Breast epithelium (tissue), 4 donors: ENCODE results near the gene IGSF21. TPM values are rescaled to one million over a fixed set of nuclear protein-coding genes. Genes with fewer than 3 reads are reported as not detected.

Source experiments
- DNase-seq, 2 donors: peaks; one replicate each; pipeline ENCODE4 v3.0.0-alpha.2; 2019; ENCODE audit warnings: low spot score in 2 of 2
- H3K27ac ChIP-seq, 2 donors: fragments of 200-600 bp; sonication (generic) in 1 of 2; one replicate each; pipeline ENCODE4 v1.5.1; 2016 to 2019; ENCODE audit warnings: mild to moderate bottlenecking in 1 of 2
- H3K27me3 ChIP-seq, 2 donors: fragments of 200-600 bp; sonication (generic) in 1 of 2; one replicate each; pipeline versions ENCODE4 v1.5.1 to v1.6.0; 2017 to 2019; ENCODE audit warnings: control low read depth in 1 of 2, mild to moderate bottlenecking in 1 of 2
- H3K36me3 ChIP-seq: fragments of 200-600 bp; one replicate; pipeline ENCODE4 v1.5.1; 2019
- H3K4me1 ChIP-seq, 2 donors: fragments of 200-600 bp; sonication (generic); one replicate each; pipeline ENCODE4 v1.5.1; 2016 to 2019; ENCODE audit warnings: control low read depth in 1 of 2
- H3K4me3 ChIP-seq, 3 donors: fragments of 200-600 bp; sonication (generic); 1 replicate in 2 of 3; 2 replicates in 1 of 3; pipeline ENCODE4 v1.5.1; 2016 to 2019; ENCODE audit warnings: mild to moderate bottlenecking in 3 of 3, moderate library complexity in 2 of 3
- H3K9me3 ChIP-seq, 2 donors: fragments of 200-600 bp; sonication (generic) in 1 of 2; one replicate each; pipeline ENCODE4 v1.5.1; 2016 to 2019; ENCODE audit warnings: control low read depth in 1 of 2
- POLR2A ChIP-seq: fragments of 450-650 bp; IDR thresholded peaks from one replicate; pipeline ENCODE4 v1.6.1; 2016; ENCODE audit warnings: antibody characterized with exemption, mild to moderate bottlenecking, moderate library complexity
- POLR2AphosphoS5 ChIP-seq, 3 donors: sonication (generic); formaldehyde crosslinking; IDR thresholded peaks; one replicate each; pipeline ENCODE4 v1.6.1; 2017; ENCODE audit warnings: antibody characterized with exemption in 3 of 3
- intact Hi-C: fragments of 100-400 bp; cut with DNase I; formaldehyde crosslinking; loops from one replicate; pipeline ENCODE4 v1.15.1; 2023; ENCODE audit warnings: low total_unique reads
- total RNA-seq, 3 donors: library from RNA; depleted of rRNA; stranded (reverse); fragments of >200 nt; gene quantifications; one replicate each; pipeline ENCODE4 v1.1.0, GENCODE V29; 2016
- TF ChIP-seq, protein P1 (sequence below), 3 donors: fragments of 450-650 bp; IDR thresholded peaks; one replicate each; pipeline ENCODE4 v1.5.1; 2016 to 2017; ENCODE audit warnings: antibody characterized with exemption in 3 of 3, mild to moderate bottlenecking in 3 of 3, moderate library complexity in 3 of 3

Gene IGSF21
- total RNA-seq, 3 donors from 2014 or later = 4.8 to 9.5 (median 4.8) TPM

DNA sequence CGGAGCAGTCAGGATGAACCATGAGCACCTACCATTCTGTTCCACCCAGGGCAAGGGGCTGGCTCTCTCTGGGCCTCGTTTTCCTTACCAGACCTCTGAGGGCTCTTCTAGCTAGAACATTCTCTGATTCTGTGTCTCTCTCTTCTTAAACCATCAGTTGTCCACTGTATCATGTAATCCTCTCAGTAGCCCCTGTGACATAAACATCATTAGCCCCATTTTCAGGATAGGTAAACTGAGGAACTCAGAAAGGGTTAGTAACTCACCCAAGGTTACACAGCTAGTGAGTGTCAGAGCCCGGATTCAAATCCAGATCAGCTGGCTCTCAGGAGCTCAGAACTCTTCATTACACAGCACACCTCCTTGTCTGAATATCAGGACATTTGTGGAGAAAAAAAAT lies 22.8 kb downstream of the IGSF21 start:
- no peak overlapping the region for H3K27ac ChIP-seq
- no peak for DNase-seq
- H3K4me3 ChIP-seq = no peak overlapping the region
- no peaks in the 10 kb centered on the region for H3K4me1 ChIP-seq
- H3K9me3 ChIP-seq = no peaks in the 10 kb centered on the region
- TF ChIP-seq, protein P1, sequence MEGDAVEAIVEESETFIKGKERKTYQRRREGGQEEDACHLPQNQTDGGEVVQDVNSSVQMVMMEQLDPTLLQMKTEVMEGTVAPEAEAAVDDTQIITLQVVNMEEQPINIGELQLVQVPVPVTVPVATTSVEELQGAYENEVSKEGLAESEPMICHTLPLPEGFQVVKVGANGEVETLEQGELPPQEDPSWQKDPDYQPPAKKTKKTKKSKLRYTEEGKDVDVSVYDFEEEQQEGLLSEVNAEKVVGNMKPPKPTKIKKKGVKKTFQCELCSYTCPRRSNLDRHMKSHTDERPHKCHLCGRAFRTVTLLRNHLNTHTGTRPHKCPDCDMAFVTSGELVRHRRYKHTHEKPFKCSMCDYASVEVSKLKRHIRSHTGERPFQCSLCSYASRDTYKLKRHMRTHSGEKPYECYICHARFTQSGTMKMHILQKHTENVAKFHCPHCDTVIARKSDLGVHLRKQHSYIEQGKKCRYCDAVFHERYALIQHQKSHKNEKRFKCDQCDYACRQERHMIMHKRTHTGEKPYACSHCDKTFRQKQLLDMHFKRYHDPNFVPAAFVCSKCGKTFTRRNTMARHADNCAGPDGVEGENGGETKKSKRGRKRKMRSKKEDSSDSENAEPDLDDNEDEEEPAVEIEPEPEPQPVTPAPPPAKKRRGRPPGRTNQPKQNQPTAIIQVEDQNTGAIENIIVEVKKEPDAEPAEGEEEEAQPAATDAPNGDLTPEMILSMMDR (IDR thresholded peaks at IDR 0.05) = no peak
- TF ChIP-seq POLR2A = no peak
- no peak for TF ChIP-seq POLR2AphosphoS5 (IDR thresholded peaks at IDR 0.05)
- intact Hi-C loops = no loop called here
- H3K36me3 ChIP-seq = no peaks in the 10 kb centered on the region
- peaks cover 0 to 9% of the 10 kb centered on the region in 2 donors for H3K27me3 ChIP-seq

GRCh38 chr1:18132022-18132710 lies 24.6 kb downstream of the IGSF21 start:
- Histone ChIP-seq H3K27ac (no peak overlapping the region), H3K9me3 (no peaks in the 10 kb centered on the region), H3K36me3 (no peaks in the 10 kb centered on the region), H3K27me3 (peaks cover 0 to 4% of the 10 kb centered on the region in 2 donors), H3K4me3 (no peak overlapping the region), H3K4me1 (no peaks in the 10 kb centered on the region)
- no peak for DNase-seq
- TF ChIP-seq, protein P1 (IDR thresholded peaks at IDR 0.05) = no peak
- TF ChIP-seq POLR2AphosphoS5 (IDR thresholded peaks at IDR 0.05) (no peak), POLR2A (no peak)
- intact Hi-C loops = no loop called here

- no peak for TF ChIP-seq POLR2A
- no peak overlapping the region for H3K4me3 ChIP-seq
- H3K27ac ChIP-seq = no peak overlapping the region
- H3K27me3 ChIP-seq = peaks cover 0 to 8% of the 10 kb centered on the region in 2 donors
- H3K36me3 ChIP-seq = no peaks in the 10 kb centered on the region
- H3K9me3 ChIP-seq = no peaks in the 10 kb centered on the region
- intact Hi-C loops = no loop called here
- no peak for DNase-seq
- H3K4me1 ChIP-seq = no peaks in the 10 kb centered on the region
These were observed 25.3 kb downstream of the IGSF21 start for GRCh38 chr1:18132711-18133541.

GRCh38 chr1:18134324-18135046 lies 26.9 kb downstream of the IGSF21 start:
- no peak for DNase-seq
- Histone ChIP-seq H3K4me1 (no peaks in the 10 kb centered on the region), H3K36me3 (no peaks in the 10 kb centered on the region), H3K27ac (no peak overlapping the region), H3K9me3 (no peaks in the 10 kb centered on the region), H3K27me3 (peaks cover 0 to 4% of the 10 kb centered on the region in 2 donors), H3K4me3 (no peak overlapping the region)
- TF ChIP-seq POLR2A = no peak
- TF ChIP-seq, protein P1 (IDR thresholded peaks at IDR 0.05) = no peak
- no peak for TF ChIP-seq POLR2AphosphoS5 (IDR thresholded peaks at IDR 0.05)
- intact Hi-C loops = no loop called here

GRCh38 chr1:18137759-18138345 lies 30.3 kb downstream of the IGSF21 start:
- no peak for DNase-seq
- no peaks in the 10 kb centered on the region for H3K4me1 ChIP-seq
- H3K27ac ChIP-seq = no peak overlapping the region
- peaks cover 0 to 4% of the 10 kb centered on the region in 2 donors for H3K27me3 ChIP-seq
- TF ChIP-seq, protein P1 (IDR thresholded peaks at IDR 0.05) = no peak
- TF ChIP-seq POLR2AphosphoS5 (IDR thresholded peaks at IDR 0.05) (no peak), POLR2A (no peak)
- no peaks in the 10 kb centered on the region for H3K9me3 ChIP-seq
- intact Hi-C loops = no loop called here
- H3K4me3 ChIP-seq = no peak overlapping the region
- H3K36me3 ChIP-seq = no peaks in the 10 kb centered on the region
